K562 (cell line): ENCODE data around the gene MYMX. TPM values are rescaled to one million over a fixed set of nuclear protein-coding genes. Genes with fewer than 3 reads are reported as not detected.

Source experiments
- E2F8 ChIP-seq: fragments of 450-650 bp; IDR thresholded peaks from 2 replicates; pipeline ENCODE4 v1.7.1; 2018; ENCODE audit warnings: mild to moderate bottlenecking, low read depth; ENCODE audit not compliant: partially characterized antibody
- ESRRB ChIP-seq: fragments of 250-450 bp; sonication (Bioruptor Pico); IDR thresholded peaks from 2 replicates; pipeline ENCODE4 v1.5.0; 2020; ENCODE audit warnings: mild to moderate bottlenecking, moderate library complexity, borderline replicate concordance
- ILF3 ChIP-seq: fragments of 450-650 bp; IDR thresholded peaks from 2 replicates; pipeline ENCODE4 v1.6.1; 2018; ENCODE audit warnings: antibody characterized with exemption, mild to moderate bottlenecking, moderate library complexity, borderline replicate concordance
- KHSRP ChIP-seq: fragments of 450-650 bp; IDR thresholded peaks from 2 replicates; pipeline ENCODE4 v1.6.1; 2017
- TFAP4 ChIP-seq: sonication (generic); formaldehyde crosslinking; IDR thresholded peaks from 2 replicates; pipeline ENCODE4 v1.8.0; 2022; ENCODE audit warnings: missing genetic modification reagents, mild to moderate bottlenecking, moderate library complexity, borderline replicate concordance
- ZNF277 ChIP-seq: fragments of 250-450 bp; sonication (Bioruptor Pico); IDR thresholded peaks from 2 replicates; pipeline ENCODE4 v1.8.0; 2022; ENCODE audit warnings: inconsistent platforms, mild to moderate bottlenecking, moderate library complexity, borderline replicate concordance
- polyA plus RNA-seq, 8 experiments: library from polyadenylated mRNA; depleted of rRNA in 4 of 8; stranded (reverse) in 5 of 8; unstranded in 3 of 8; fragments of >200 nt; fragmentation: Nextera tagmentation in 2 of 8; fragmentation: Illumina TruSeq in 1 of 8; extraction: Ambion mirVana in 2 of 8; extraction: Trizol in 1 of 8; gene quantifications; 2 replicates each; pipeline versions ENCODE4 v1.2.1 to v1.2.3, GENCODE V29; 2011 to 2014; ENCODE audit warnings: inconsistent platforms in 1 of 8, missing spikeins in 1 of 8
- total RNA-seq, 7 experiments: library from RNA; depleted of rRNA in 6 of 7; stranded (reverse); fragments of >200 nt in 6 of 7; fragmentation: Illumina TruSeq in 2 of 7; extraction: Trizol in 2 of 7; gene quantifications; 2 replicates each; pipeline versions ENCODE4 v1.2.1 to v1.2.3, GENCODE V29; 2011 to 2021; ENCODE audit warnings: low replicate concordance in 1 of 7

Gene MYMX
- total and polyA plus RNA-seq, 9 of the 15 experiments (the other 6 are each of a cell fraction or from before 2014, with no cell fraction given), result 0.12 TPM; not detected in 8

- TF ChIP-seq TFAP4 (peak; percentile 68; the same call in 1 of the 2 replicates), ILF3 (no peak), ESRRB (CRISPR knock-in tag) (no peak), KHSRP (no peak), ZNF277 (CRISPR knock-in tag) (no peak), E2F8 (no peak)
Measured at GRCh38 chr6:44216677-44217331, at the start of gene MYMX (continued).
